NCI-H774 (cell line): ENCODE data around the gene CAMK1D.

Experiments
- DNase-seq: peaks from one replicate; lab custom pipeline; 2025; lab: John Stamatoyannopoulos, UW

CAMK1D gene

DNA sequence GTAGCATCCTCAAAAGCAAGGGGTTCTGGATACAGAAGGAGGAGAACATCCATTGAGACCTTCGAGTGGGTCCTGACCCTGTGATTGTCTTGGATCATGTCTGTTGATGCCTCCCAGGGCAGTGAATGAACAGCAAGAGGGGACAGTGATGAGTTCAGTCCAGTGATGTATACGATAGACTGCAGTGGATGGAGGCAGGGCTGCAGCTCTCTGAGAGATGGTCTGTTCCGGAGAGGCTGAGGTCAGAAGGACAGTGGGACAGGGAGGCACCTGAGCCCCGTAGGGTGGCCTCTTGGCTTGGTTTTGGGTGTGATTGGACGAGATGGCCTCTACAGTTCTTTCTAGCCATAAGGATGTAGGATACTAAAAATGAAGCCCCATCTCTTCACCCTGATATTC lies 280.4 kb downstream of the CAMK1D start:
- DNase-seq: no peak

DNA sequence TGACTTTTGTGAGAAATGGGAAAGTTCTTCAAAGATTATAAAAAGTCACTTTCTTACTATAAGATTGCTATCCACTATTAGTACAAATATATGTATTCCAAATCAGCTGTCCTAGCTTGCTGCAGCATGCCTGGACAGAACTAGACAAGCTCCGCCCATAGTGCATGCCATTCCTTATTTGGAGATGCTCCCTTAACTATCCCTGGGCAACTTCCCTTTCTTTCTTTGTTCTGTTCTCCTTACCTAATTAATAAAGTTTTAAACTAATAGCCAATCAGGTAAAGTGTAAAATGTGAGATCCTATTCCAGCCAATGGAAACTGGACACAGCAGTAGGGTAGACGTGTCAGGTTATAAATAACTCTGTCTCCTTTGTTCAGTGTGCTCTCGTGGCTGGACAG lies 281.9 kb downstream of the CAMK1D start:
- DNase-seq: no peak

DNA sequence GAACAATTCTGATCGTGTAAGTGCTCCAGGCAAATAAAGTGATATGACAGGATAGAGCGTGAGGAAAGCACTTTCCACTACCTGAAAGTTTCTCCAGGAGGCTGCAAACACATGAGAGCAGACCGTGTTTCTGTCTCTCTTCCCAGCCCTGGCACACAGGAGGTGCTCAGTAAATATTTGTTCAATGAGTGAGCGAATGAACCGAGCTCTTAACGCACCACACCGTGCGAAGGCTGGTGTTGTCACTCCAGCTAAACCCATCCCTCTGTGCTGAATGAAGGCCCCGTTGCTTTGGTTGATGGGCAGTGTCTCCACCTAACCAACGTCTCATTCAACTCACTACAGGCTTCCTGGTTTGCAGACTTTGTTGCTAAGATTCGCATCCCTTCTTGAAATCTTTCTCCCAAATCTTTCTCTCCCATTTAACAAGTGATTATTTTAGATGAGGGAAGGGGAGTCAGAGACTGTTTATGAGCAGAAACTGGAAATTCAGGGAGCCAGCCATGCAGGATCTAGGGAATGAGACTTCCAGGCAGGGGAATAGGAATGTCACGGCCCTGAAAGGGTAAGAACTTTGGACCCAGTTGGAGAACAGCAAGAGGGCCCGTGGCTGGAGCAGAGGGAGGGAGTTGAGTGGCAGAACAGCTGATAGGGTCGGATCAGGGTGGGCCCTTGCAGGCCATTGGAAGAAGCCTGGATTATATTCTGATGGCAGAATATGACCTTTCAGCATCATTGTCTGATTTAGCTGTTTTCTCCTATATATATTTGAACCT lies 282.6 kb downstream of the CAMK1D start:
- DNase-seq: peak; percentile 70

DNA sequence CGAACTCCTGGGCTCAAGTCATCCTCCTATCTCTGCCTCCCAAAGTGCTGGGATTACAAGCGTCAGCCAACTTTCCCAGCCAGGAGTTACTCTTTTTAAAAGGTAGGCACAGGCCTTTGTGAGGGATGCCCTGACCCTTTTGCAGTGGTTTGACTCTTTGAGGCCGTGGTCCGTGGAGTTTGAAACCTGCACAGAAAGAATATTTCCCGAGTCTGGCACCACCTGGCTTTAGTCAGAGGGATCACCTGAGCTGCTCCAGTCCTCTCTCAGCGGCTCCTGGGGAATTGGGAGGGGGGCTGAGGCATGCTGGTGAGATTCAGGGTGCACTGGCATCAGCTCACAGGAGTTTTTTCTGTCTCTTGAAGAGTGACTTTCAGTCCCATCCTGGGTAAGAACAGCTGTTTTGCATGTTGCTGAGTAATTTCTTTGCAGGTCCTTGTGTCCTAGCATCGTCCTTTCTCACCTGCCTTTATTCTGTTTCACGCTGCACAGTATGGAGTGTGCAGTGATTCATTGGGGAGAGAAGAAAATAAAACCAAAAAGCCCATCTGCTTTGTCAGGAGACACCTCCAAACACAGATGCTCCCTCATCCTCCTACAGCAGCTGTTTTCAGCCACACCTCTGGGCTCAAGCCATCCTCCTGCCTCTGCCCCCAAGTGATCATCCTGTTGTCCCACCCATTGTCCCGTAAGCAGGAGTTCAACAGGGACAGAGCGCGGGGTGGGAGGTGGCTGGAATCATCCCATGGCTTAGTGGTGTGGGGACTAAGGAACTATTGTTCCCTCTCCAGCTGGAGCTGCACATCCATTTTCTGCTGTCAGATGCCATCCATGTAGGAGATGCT lies 284.7 kb downstream of the CAMK1D start:
- DNase-seq: peak; percentile 12

DNA sequence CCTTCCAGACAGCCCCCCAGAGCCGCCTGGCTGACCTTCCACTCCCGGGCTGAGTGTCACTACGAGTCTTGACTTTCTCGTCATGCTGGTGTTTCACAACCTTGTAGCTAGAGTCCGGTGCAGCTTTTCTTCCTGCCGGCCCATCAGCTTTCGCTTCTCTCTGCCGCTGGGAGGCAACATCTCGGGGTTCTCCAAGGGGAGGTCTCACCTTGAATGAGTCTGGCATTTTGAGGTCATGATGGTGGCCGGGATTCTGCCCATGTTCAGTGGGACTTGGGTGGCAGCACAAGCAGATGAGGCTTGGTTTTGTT lies 285.2 kb downstream of the CAMK1D start:
- no peak for DNase-seq

DNA sequence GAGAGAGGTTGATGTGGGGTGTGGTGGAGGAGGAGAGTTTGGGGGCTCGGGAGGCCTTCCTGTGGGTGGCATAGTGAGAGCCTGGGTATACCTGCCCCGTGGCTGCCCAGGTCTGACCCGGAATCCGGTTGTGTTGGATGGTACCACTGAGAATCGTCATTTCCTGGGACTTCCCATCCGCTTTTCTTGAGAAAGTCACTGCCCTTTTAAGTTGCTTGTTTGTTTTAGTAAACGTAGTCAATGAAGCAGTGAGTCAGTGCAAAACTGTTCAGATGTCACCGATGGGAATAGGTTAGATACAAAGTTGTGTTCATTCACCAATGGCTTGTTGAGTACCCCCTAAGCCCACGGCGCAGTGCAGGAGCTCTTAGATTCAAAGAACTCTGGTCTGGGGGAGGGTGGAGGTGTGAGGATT lies 285.8 kb downstream of the CAMK1D start:
- DNase-seq: no peak

DNA sequence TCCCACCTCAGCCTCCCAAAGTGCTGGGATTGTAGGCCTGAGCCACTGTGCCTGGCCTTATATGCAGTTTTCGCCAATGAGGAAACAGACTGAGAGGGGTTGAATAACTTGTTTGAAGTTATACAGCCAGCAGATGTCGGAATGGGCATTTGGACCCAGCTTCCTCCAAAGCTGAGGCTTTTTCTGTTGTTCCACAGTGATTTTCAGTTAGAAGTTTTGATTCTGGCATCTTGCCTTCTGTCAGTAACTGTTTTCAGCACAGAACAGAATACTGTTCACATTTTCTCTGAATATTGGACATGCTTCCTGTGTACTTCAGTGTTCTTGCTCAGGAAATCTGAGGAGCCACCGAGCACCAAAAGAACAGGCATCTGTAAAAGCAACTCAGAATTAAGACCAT lies 287.2 kb downstream of the CAMK1D start:
- DNase-seq: no peak

DNA sequence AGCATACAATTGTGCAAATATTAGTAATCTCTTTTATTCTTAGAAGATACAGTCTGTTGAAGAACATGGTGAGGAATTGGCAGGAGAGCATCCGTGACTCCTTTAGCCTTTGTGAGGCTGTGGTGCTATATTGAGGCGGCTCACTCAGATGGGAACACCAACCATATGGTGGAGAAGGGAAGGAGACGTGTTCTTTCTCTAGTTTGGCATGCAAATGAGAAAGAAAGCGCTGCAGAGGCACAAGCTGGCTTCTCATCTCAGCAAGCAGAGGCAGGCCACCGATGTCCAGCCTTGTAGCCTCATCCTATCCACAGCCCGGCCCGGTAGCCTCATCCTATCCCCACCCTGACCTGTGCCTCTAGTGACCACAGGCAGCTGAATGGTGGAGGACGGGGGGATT lies 288.3 kb downstream of the CAMK1D start:
- DNase-seq: no peak

DNA sequence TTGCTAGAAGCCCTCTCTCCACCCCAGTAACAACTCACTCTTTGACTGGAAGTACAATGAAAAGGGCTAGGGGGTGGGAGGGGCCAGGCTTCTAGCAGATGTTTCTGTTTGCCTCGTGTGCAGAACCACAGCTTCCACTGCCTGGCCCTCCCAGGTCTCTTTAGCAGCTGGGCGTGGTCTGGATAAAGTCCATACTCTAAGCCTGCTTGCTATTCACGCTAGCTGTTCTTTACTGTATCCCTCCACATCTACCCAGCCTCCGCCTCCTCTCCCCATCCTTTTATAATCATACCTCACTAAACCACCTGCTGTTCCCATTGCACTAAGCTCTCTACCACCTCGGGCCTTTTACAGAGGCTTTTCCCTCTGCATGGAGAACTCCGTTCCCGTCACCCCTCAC lies 288.8 kb downstream of the CAMK1D start:
- DNase-seq: peak; percentile 89

DNA sequence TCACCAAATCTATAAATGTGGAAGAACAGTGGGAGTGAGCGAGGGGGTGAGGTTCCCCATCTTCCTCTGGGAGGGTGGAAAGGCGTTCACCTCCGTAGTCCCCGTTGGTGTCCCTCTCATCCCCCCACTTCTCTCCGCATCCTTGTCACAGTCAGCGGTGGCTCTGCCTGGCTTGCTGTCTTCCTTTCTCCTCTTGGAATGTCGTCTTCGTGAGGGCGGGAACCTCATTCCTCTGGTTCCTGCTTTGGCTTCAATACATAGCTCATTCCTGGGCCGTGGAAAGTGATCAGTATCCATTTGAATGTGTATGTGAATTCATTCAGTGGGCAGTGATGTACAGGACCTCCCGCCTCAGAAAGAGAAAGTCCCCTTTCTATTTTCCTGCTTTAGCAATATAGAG lies 289.4 kb downstream of the CAMK1D start:
- DNase-seq: no peak

DNA sequence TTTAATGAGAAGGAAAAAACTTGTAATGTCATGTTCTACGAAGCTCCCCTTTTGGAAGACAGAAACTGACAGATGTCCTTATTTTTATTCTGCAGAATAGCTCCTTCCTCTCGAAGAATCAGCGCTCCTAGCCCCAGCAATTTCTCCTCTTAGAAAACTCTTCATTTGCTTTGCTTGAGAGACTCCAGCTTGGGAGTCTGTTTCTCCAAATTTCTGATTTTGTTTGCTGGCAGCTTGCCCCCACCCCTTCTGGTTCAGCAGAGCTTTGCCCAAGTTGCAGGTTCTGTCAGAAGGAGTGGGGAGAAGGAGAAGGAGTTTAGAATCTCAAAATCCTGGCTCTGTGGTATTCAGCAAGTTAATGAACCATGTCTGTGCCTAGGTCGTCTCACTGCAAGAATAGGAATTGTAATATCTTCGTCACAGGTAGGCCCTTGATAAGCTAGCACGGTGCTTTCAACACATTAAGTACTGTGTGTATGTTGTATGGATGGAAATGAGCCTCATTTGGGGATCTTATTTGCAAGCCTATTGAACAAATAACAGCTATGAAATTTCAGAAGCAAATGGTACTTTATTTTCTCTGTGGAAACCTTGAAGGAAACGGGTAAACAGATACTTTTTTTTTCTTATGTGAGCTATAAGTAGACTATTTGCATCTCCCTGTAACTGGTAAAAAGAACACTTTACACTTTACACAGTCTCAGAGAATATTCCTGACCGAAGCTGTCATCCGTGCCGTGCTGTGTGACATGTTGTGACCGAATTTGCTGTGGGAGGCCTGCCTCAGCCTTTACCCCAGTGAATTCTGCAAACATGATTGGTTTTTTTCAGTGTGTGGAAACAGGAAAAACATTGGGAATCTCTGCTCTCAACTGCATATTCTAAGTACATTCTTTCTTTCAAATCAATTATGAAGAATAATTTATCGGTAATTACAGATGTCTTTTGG lies 290.9 kb downstream of the CAMK1D start:
- no peak for DNase-seq

DNA sequence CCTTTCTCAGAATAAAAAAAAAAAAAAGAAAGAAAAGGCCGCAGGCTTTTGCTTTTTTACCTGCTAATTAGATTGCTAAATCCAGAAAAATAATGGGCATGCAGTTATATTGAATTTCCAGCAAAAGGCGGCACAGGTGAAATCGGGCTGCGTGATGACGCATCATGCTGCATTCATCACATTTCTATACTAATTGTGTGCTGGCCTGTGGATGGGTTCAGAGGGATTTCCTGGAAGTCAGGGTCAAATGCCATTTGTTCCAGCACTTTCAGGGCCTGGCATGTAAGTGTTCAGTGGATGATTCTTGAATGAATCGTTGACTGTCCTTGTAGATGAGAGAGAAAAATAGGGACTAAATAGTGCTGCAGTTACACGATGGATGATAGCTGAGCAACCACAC lies 292.7 kb downstream of the CAMK1D start:
- DNase-seq: no peak

DNA sequence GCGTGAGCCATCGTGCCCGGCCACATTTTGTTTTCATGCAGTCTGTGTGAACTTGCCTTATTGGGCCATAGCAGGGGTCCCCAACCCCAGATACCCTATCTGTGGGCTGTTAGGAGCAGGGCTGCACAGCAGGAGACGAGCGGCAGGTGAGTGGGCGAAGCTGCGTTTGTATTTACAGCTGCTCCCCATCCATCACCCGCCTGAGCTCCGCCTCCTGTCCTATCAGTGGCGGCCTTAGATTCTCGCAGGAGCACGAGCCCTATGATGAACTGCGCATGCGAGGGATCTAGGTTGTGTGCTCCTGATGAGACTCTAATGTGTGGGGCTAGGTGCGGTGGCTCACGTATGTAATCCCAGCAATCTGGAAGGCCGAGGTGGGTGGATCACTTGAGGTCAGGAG lies 293.9 kb downstream of the CAMK1D start:
- DNase-seq: no peak

DNA sequence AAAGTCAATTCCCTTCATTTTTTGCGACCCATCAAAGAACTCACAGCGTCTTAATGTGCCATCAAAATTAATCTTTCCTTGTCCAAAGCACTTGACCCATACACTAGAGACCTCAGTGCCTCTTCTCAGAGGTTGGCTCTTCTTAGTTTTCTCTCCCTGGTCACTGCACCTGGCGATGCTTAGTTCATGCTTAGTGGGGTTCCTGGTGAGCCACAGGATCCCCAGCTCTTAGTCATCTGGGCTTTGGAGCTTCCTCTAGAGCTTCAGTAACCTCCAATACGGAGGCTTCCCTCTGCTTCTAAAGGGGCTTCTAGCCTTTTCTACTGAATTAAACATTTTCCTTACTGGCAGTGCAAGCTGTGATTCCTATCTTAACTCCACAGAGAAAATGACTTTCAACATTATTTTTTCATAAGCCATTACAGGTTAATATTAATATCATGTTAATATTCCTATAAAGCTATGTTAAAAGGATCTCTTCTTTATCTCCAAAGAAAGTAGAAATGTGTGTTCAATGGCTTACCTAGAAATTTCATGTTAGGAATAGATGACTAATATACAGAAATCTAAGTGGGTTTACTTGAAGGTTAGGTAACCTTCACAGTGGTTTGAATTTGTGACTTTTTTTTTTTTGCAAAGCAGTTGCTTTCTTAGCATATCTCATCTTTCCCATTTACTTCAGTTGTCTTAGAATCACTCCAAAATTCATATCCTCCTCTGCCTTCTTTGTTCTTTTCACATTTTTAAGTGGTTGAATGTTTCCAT lies 295.2 kb downstream of the CAMK1D start:
- no peak for DNase-seq

DNA sequence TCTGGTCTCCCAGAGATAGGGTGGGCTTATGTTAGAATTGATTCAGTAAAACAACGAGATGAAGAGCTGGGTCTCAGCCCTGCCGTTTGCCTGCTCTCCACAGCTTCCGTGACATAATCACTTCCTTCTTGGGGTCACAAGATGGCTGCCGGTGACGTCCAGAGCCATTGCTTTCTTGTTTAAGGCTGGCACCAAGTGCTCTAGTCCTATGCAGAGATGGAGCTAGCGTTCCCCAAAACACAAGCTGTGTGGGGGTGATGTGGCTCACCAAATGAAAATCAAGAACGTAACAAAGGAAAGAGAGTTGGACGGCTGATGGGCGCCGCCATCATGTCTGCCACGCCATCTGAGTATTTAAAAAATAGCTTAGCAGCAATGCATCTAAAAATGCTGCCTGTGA lies 296.1 kb downstream of the CAMK1D start:
- DNase-seq: no peak

DNA sequence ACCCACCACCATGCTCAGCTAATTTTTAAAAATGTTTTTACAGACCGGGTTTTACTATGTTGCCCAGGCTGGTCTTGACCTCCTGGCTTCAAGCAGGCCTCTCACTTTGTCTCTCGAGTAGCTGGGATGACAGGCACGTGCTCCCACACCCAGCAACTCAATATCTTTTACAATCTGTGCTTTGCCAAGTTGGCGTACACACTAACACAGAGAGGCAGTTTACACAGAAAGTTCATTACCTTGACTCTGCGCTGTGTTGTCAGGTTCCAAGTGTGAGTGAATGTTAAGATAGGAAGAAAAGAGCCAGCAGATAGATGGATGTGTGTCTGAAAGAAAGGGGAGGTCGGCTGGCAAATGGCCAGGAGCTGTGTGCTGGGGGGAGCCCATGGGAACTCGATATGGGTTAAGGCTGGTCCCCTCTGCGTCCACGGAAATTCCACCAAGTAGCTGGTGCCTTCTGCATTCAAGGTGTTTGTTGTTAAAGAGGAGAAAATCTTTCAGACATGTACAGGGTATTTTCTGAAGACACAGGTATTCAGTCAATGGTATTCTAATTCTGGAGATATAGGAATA lies 299.8 kb downstream of the CAMK1D start:
- no peak for DNase-seq

DNA sequence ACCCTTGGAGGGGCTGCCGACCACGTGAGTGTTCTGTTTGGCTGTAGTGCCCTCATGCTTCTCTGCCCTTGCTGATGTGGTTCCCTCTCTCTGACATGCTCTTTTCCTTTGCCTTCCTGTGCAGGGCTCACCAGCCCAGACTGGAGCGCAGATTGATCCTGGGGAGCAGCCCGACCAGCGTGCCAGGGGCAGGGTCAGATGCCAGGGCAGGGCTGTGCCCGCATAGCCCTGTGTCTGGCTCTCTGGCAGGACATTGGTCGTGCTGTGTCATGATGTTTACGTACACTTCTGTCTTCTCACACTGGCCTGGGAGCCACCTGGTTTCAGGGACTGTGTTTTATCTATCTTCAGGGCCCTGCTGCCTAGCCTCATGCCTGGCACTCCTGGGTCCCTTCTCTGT lies 300.8 kb downstream of the CAMK1D start:
- no peak for DNase-seq

DNA sequence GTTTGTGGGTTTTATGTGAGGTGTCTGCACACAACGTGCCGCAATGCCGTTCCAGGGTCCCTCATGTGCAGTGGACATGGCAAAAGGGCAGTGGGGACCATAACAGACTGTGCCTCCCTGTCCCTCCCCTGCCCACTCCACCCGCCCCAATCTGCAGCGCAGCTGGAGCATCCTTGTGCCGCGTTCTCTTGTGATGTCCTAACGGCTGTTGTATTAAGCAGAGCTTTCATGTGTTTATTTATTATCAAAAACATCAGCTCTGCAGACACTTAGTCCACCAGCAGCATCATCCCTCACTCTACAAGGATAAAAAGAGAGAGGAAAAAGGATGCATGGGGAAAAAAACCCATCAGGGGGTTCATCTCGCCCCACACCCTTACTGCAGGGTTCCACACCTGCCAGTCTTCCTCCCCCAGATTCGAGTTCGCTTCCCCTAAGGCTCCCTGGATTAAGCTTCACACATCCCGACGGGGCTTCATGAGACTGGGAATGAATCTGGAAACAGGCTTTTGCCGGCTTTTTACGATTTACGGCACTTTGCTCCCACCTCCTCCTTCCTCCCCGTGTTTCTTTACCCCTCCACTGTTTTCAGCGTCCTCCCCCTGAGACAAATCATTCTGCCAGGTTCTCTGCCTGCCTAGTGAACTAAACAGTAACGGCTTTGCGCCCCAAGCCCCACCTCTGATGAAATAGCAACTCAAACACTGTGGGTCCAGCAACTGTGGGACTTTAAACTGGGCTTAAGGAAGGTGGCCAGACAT lies 301.4 kb downstream of the CAMK1D start:
- DNase-seq: no peak

DNA sequence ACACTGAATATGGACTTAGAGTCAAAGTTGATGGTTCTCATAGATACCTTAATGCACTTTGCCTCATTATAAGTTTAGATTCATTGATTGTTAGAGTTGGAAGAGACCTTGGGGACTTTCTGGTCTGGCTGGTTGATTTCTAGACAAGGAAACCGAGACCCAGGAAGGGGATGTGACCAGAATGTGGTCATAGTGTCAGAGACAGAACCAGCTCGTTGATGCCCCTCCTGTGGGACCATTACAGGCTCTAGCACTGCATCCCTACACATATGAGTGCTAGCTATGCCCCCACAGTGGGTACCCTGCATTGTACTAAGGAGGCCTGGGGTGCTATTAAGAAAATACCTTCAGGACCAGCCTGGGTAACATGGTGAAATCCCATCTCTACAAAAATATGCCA lies 306.6 kb downstream of the CAMK1D start:
- DNase-seq: no peak

DNA sequence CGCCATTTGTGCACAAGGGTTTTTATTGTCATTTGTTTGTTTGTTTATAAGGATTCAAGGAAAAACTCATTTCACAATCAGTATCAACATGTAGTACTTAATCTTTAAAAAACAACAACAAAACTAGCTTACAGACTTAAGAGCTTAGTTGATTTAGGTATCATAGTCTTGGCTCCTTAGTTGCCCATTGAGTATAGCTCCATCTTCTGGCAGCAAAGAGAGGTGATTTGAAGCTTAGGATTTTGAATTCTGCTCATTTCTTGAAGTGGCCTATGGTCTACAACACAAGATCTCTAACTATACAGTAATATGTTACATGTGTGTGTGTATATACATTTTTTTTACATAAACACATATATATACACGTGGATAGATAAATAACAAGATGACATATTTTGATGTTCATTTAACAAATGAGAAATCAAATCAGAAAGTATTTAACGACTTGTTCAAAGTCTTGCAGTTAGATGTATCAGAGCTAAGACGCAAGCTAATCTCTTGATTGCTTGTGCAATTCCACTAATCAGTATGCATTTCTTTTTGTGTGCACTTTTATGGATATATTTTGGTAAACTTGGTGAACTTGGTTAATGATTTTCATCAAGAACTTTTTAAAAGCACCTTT lies 307.3 kb downstream of the CAMK1D start:
- DNase-seq: peak; percentile 58
